ENCODE data around the gene CDK6.

- TF ChIP-seq CTCF (IDR thresholded peaks at IDR 0.05) (no peak), EZH2 (IDR thresholded peaks at IDR 0.05) (no peak), EZH2phosphoT487 (IDR thresholded peaks at IDR 0.05) (no peak)
Measured at GRCh38 chr7:92613720-92614119, 222.7 kb downstream of the CDK6 start.

Data from neural progenitor cell (in vitro differentiated cells).